ENCODE data around the gene TGDS.
"Not testable (repeated sequence)": the region's sequence is repeated elsewhere in the genome, so short reads cannot be mapped to it uniquely, and the experiment has no call there.

TGDS gene, protein sequence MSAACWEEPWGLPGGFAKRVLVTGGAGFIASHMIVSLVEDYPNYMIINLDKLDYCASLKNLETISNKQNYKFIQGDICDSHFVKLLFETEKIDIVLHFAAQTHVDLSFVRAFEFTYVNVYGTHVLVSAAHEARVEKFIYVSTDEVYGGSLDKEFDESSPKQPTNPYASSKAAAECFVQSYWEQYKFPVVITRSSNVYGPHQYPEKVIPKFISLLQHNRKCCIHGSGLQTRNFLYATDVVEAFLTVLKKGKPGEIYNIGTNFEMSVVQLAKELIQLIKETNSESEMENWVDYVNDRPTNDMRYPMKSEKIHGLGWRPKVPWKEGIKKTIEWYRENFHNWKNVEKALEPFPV
- 7.7 reads per million, percentile 27 among the genes with 10 or more reads in this experiment for total RNA-seq

DNA sequence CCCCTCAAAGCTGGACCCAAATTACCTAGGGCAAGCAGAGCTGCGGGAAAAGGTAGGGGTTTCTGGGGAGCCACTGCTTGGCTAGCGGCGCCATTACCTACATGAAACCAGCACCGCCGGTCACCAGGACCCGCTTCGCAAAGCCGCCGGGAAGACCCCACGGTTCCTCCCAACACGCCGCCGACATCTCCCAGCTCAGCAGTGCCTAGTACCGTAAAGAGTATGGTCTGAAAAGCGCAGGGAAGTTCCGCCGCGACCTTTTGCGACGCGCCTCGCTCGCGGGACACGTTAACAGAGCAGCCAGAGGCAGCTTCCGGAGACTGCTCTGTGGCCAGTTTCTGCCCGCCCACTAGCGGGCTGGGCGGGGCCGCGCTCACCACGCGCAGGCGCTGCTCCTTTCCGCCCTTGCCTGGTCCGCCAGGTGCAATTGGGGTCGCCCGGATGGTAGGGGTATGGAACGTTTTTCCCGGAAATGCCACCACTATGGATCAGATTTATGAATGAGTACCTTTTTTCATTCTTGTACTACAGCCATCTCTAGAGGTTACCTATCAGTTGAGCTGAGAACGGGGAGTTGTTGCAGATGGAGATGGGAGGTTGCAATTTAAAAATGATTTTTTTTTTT is at the start of gene TGDS:
TSS of gene TGDS (minus strand) at position 203 of the 625 bp plus-strand sequence. CDS start at position 187, 16 bp downstream.
- DNase-seq = peak; percentile 81

DNA sequence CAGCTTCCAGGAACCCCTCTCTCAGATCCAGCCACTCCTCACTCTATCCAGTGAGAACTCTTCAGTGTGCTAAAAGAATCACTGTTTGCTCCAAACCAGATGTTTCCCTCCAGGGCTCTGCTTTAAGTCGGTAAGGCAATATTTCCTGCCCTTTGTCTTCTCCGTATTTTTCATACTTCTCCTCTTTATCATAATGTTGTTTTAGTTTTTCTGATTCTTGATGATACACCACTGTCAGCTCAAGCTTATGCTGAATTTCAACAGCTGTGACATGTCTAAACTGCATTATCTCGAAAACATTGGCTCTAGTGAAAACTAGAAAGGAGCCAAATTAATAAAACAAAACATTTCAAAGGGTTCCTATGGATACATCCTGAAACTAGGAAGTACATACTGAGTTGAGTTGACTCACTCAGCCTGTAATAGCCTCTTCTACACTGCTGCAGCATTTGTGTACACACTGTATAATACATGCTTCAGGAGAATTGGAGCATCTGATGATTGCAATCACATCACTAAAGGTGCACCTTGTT is 45.5 kb upstream of the TGDS start:
- no peak for DNase-seq

DNA sequence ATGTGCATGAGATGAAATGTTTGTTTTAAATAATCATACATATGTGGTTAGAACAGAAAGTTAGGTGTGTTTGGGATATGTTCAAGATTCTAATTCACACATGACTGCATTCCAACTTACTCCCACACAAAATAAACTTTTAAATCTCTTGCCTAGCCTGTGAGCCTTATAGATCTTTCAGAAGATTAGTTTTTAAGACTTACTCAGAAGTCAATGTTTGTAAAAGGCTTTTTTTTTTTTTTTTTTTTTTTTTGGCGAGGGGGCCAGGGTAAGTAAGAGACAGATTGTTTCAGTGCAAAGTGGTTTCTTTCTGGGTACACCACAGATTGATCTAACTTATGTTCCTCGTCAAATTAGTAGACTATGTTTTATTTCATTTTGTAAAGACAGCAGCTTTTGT is 44.8 kb upstream of the TGDS start:
- DNase-seq = no peak

DNA sequence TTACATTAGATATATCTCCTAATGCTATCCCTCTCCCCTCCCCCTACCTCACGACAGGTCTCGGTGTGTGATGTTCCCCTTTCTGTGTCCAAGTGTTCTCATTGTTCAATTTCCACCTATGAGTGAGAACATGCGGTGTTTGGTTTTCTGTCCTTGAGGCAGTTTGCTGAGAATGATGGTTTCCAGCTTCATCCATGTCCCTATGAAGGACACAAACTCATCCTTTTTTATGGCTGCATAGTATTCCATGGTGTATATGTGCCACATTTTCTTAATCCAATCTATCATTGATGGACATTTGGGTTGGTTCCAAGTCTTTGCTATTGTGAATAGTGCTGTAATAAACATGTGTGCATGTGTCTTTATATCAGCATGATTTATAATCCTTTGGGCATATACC is 41.7 kb upstream of the TGDS start:
- DNase-seq = not testable (repeated sequence)

DNA sequence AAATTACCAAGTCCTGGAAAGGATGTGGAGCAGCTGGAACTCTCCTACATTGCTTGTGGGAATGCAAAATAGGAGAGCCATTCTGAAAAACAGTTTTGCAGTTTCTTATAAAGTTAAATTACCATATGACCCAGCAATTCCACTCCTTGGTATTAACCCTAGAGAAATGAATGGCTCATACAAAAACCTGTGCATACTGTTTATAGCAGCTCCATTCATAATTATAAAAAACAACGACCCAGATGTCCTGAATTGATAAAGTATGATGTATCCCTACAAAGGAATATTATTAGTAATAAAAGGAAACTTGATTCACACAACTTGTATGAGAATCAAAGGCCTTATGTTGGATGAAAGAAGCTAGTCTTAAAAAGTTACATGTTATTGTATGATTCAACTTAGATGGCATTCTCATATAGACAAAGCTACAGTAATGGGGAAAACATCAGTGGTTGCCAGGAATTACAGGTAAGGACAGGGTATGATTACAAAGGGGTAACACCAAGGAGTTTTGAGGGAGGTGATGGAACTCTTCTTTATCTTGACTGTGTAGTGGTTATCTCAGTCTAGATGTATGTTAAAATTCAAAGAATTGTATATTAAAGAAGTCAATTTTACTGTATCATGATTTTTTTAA is 41.1 kb upstream of the TGDS start:
- DNase-seq = no peak

DNA sequence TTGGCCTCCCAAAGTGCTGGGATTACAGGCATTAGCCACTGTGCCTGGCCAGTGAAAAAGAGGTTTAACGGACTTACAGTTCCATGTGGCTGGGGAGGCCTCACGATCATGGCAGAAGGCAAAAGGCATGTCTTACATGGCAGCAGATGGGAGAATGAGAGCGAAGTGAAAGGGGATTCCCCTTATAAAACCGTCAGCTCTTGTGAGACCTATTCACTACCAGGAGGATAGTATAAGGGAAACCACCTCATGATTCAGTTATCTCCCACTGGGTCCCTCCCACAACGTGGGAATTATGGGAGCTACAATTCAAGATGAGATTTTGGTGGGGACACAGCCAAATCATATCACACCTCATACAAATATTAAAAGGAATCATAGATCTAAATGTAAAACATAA is 40.1 kb upstream of the TGDS start:
- not testable (repeated sequence) for DNase-seq

DNA sequence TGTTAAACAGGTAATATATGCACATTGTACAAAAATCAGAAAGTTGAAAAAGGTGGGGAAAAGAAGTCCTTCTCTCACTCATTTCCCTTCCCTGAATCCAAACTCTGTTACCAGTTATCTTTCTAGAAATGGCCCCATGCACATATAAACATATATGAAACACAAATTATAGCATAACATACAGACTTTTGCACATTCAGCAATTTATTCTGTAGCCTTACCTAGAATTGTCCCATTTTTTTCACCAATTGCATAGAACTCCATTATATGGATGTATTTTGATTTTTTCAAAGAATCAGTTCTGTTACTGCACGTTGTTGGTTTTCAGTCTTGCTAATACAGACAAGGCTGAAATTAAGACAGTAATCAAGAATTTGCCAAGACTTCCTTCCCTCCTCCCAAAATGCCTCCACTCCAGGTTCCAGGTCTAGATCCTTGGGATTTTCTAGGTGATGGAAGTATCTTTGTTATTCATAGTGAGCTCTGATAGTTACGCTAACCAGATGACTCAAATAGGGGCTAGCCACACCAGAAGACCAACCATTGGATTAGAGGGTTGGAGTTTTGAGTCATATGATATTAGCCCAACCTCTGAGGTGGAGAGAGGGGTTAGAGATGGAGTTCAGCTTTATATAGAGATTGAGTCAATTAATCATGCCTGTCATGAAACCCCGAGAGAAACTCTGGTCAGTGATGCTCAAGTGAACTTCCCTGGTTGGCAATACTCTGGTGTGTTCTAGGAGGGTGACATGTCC is 36.5 kb upstream of the TGDS start:
- no peak for DNase-seq

DNA sequence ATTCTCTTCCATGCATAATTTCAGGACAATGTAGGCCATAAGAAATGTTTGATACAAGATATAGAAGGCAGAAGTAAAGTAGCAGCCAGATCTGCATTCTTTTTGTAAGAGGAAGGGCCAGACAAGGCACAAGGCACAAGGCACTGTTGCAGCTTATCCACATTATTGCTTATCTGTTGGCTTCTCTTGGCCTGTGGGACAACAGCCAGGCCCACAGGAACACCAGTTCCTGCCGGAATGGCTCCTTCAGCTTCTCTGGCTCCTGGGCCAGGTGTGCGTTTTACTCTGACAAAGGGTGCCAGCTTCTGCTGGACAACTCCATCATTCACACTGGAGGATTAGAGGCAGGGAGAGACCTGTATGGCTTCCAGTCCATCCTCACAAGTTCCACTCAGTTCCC is 34.9 kb upstream of the TGDS start:
- DNase-seq = no peak

DNA sequence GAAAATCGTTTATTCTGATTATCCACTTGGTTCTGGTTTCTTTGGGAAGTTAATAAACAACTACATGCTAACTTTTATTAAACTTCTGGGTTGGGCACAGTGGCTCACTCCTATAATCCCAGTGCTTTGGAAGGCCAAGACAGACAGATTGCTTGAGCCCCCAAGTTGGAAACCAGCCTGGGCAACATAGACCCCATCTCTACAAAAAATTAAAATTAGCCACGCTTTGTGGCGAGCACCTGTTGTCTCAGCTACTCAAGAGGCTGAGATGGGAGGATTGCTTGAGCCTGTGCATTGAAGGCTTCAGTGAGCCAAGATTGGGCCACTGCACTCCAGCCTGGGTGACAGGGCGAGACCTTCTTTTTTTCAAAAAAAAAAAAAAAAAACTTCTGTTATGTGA is 27.4 kb upstream of the TGDS start:
- no peak for DNase-seq

DNA sequence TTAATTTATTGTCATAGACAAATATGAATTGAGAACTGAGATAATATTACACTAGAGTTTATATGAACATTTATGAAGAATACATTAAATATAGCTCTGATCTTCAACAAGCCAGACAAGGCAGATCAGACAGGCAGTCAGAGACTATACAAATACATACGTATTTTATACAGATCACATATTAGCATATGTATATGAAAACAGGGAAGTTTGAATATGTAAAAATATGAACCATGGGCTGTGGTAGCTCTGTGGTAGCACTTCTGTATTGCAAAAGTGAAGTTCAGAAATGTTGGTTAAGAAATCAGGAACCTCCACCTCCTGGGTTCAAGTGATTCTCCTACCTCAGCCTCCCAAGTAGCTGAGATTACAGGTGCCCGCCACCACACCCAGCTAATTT is 26.4 kb upstream of the TGDS start:
- DNase-seq = no peak

DNA sequence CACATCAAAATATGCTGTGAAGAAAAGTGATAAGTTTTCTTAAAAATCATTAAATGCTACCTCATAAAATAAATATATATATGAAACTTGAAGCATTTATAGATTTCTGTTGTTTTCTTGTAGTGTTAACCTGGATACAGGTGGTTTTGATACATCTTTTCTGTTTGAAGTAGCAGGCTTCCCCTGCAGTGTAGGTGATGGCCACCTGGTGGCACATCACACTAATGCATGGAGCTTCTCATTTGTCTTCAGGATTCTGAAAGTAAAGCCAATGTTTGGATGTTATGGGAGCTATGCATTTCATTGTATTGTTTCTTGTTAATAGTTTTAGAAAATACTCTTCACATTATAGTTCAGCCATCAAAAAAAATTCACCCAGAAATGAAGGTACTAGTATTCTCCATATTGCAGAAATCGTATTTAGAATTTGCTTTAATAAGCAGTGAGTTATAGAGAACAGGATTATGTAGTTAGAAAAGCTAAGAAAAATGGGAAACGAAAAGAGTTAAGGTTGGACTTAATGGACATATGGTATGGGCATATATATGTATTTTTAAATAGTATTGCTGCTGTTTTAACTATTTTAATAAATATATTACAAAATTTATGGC is 24.4 kb upstream of the TGDS start:
- DNase-seq = no peak

DNA sequence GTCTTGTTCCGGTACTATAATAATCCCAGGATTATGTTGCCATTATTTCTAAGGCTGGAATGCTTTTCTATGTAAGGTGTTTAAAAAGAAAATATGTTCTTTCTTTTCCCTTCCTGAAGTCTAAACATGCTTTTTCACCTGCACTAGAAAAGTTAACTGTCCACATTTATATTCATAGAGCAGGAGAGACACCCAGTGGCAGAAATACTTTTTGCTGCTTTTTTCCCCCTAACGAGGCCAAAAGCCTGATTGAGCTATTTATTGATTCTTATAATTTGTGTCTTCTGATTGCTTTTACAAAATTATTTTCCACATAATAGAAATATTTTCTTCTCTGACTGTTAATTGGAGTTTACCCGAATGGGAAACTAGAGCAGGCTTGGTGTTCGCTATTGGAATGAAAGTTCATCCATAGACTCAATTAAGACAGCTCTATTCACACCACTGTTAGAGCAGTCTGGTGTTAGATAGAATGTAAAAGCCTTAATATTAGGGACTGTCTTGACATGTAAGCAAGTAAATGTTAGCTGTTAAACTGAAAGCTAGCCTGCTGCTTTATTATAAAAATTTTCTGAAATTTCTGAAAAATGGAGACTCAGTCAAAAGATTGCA is 21.5 kb upstream of the TGDS start:
- peak; percentile 19 for DNase-seq

DNA sequence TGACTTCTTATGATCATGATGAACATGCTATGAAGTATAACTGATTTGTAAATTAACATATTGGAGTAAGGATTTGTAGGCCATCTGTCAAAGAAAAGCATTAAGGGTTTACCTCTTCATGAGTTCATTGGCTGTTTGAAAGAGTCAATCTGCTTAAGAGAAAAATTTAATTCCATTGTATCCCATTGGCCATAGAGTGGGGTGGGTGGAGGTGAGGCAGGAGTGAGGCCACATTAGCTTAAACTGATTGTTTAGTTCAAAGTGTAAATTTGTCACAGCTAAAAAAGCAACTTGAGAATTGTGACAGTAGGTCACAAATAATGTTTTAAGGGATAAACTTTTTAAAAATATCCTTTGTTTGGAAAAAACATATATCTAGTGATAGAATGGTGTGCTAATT is 17.1 kb upstream of the TGDS start:
- DNase-seq = no peak

DNA sequence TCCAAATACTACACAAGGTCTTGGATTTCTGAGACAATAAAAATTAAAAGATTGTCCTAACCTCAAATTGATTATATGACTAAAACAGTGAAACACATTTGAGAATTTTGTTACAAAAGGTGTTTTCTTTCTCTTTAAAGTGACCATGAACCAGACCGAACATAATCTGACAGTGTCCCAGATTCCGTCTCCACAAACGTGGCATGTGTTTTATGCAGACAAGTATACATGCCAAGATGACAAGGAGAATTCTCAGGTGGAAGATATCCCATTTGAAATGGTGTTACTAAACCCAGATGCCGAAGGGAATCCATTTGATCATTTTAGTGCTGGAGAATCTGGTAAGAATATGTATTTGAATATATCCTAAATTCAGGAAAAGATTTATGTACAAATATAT is 16.1 kb upstream of the TGDS start:
- DNase-seq = no peak

DNA sequence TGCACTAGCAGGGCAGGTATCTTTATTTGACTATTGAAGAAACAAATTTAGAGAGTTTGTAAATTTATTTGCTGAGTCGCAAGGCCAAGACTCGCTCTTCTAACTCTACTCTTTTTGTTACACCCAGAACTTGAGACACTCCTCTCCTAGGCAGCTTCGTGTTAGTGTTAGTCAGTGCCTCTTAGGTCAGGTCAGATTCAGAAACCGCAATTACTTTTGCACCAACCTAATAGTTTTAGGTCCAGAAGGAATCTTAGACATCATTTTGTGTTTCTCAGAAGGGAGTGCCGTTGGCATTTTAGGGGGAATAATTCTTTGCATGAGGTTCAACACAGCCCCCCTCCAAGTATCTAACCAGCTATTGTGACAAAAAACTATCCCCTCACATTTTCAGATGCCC is 14.5 kb upstream of the TGDS start:
- no peak for DNase-seq

DNA sequence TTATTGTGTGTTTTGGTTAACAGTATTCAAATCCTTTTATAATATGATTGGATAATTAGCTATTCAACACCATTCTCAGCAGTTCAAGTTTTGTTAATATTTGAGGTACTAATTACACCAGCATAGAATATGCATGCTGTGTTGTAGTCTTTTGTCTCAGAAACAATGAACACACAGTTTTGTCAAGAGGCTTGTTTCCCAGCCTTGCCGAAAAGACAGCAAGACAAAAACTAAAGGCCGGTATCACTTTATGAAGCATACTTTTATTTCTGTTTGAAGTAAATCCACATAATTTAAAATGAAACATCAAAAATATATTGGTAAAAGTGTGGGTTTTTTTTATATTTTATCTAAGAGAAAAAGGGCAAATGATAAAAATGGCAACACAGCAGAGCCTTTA is 13.2 kb upstream of the TGDS start:
- no peak for DNase-seq

DNA sequence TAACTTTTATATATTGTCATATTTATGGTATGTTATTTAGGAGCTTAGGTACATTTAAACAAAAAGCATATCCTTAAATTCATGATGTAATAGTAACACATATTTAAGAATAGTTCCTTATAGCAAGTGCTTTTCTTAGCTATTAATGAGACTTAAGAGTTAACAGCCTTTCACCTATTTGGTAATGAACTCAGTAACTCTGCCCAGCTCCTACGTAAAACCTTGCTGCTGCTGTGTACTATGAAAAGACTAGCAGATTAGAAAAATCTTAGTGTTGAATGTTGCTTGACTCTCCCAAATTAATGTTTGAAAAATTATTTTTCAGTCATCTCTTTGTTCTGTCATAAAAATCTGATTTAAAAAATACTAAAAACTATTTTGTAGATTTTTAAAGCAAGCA is 12.6 kb upstream of the TGDS start:
- no peak for DNase-seq

DNA sequence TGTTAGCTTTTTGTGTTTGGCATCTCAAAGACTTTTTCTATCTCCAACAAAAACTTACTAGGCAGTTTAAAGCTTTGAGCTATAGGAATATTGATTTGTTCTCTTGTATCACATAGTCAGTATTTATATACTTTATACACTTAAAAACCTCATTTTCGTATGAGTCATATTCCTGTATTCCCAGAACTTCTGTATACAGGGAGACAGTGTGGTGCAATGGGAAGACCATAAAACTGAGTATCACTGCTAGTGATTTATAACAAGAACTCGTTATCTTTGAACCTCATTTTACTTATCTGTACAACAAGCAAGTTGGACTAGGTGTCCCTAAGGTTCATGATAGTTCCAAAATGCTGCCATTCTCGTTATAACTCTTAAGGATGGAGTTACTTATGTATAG is 12.0 kb upstream of the TGDS start:
- no peak for DNase-seq

DNA sequence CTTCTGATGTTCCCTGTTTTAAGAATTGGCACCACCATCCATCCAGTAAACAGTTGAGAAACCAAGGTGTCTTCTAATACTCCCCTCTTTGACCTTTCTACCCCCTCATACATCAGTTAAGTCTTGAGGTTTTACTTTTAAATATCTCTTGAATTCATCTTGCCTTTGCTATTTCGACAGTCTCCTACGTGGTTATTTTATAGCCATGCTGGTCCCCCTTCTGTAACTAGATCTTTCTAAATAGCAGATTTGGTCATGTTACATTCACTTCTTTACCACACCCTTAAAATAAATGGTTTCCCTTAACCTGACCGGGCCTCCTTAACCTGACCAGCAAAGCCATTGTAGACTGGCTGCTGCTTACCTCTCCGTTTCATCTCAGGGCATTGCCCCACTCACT is 11.1 kb upstream of the TGDS start:
- no peak for DNase-seq

DNA sequence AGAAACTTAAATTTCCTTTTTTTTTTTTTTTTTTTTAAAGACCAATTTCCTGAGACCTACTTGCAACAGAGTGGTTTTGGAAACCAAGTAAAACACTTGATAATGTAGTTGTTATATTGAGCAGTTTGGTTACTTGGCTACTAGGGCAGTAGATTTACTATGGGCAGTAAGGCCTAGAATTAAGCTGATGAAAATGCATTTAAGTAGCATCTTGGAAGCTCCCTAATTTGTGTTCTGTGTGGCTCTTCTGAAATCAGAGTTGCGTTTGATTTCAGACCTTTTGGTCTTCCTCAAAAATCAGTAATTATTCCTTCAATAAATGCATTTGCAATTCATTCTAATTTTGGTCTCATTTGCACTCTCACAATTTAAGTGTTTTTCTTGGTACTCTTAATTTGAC is 6.5 kb upstream of the TGDS start:
- no peak for DNase-seq

DNA sequence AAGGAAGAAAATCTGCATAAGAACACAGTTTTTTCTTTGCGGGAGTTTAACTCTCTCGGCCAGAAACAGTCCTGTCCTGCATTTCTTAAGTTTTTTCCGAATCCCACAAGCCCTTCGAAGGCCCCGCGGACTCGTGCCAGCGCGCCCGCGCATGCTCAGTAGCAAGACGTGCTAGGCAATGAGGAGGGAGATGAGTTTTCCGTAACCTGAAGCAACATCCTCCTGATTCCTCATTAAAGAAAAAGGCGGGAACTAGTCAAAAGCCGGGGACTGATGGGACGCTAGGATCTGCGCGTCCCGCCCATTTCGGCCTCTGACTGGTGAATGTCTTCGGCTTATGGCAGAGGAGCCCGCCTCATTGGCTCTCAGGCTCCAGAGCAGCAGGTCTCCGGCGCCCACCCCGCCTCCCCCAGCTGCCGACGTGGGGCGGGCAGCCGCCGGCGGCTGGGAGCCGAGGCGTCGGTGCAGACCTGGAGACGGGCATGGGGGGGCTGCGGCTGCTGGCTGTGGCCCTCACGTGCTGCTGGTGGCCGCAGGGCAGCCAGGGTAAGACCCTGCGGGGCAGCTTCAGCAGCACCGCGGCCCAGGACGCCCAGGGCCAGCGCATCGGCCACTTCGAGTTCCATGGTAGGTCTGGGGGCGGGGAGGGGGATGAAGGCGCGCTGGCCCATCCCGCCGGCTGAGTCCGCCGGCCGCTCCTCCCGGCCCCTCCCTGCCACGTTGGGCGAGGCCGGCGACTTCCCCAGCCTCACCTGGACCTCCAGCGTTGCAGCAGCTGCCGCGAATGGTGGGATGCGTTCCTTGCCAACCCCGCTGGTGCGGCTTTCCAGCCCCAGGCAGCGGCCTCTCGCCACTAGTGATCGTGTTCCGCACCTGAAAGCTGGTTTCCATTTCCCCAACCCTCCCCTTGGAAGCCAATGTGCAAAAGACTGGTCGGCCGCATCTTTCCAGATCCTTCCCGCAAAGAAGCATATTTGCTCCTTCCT is 5.8 kb upstream of the TGDS start, which contains the start of gene GPR180:
TSS of gene GPR180 (plus strand) at position 412 of the 986 bp plus-strand sequence. CDS start at position 483, 71 bp downstream.
- peak; percentile 84 for DNase-seq
